OCI-LY1 (cell line): ENCODE data around the gene RXFP4.

Experiments
- H2AFZ ChIP-seq: fragments of 200-600 bp; sonication (generic), shearing (Covaris generic); 2 replicates; pipeline ENCODE4 v1.6.0; 2014; ENCODE audit warnings: antibody characterized with exemption, mild to moderate bottlenecking, low read length
- H3F3A ChIP-seq: fragments of 200-600 bp; sonication (generic), shearing (Covaris generic); 2 replicates; pipeline ENCODE4 v1.6.0; 2014; ENCODE audit warnings: mild to moderate bottlenecking, antibody characterized with exemption, low read length, moderate library complexity; ENCODE audit not compliant: insufficient read depth
- H3K27ac ChIP-seq: fragments of 200-600 bp; sonication (generic); 2 replicates; pipeline ENCODE4 v1.5.1; 2014; ENCODE audit warnings: low read length, mixed run types, mild to moderate bottlenecking, low read depth; ENCODE audit not compliant: poor library complexity, severe bottlenecking
- H3K27me3 ChIP-seq: fragments of 200-600 bp; sonication (generic); 2 replicates; pipeline ENCODE4 v1.6.0; 2014; ENCODE audit warnings: antibody characterized with exemption, mild to moderate bottlenecking, low read length, moderate library complexity; ENCODE audit not compliant: insufficient read depth
- H3K36me3 ChIP-seq: fragments of 200-600 bp; sonication (generic); 2 replicates; pipeline ENCODE4 v1.6.1; 2014; ENCODE audit warnings: mild to moderate bottlenecking, antibody characterized with exemption, low read length, moderate library complexity, mixed read lengths; ENCODE audit not compliant: insufficient read depth
- H3K4me1 ChIP-seq: fragments of 200-600 bp; sonication (generic); 2 replicates; pipeline ENCODE4 v1.5.1; 2014; ENCODE audit warnings: mild to moderate bottlenecking, low read length, moderate library complexity; ENCODE audit not compliant: insufficient read depth, severe bottlenecking
- H3K4me2 ChIP-seq: fragments of 200-600 bp; sonication (generic), shearing (Covaris generic); 2 replicates; pipeline ENCODE4 v1.6.1; 2014; ENCODE audit warnings: low read length
- H3K4me3 ChIP-seq: fragments of 200-600 bp; sonication (generic); 2 replicates; pipeline ENCODE4 v1.5.1; 2014; ENCODE audit warnings: low read length, low read depth, mild to moderate bottlenecking, mixed read lengths; ENCODE audit not compliant: poor library complexity, severe bottlenecking
- H3K79me2 ChIP-seq: fragments of 200-600 bp; shearing (Covaris generic); 2 replicates; pipeline ENCODE4 v1.6.1; 2016; ENCODE audit warnings: mixed run types, low read length, mixed read lengths; ENCODE audit not compliant: insufficient read depth
- H3K9ac ChIP-seq: fragments of 200-600 bp; sonication (generic), shearing (Covaris generic); 2 replicates; pipeline ENCODE4 v1.6.1; 2014; ENCODE audit warnings: mild to moderate bottlenecking, low read length, mixed read lengths
- H3K9me2 ChIP-seq: fragments of 200-600 bp; sonication (generic), shearing (Covaris generic); 2 replicates; pipeline ENCODE4 v1.6.1; 2014; ENCODE audit warnings: low read depth, mild to moderate bottlenecking, low read length, mixed read lengths
- H3K9me3 ChIP-seq: fragments of 200-600 bp; shearing (Covaris generic); 2 replicates; pipeline ENCODE4 v1.6.1; 2014; ENCODE audit warnings: low read length, mixed read lengths
- H4K20me1 ChIP-seq: fragments of 200-600 bp; sonication (generic), shearing (Covaris generic); 2 replicates; pipeline ENCODE4 v1.6.0; 2016; ENCODE audit warnings: mild to moderate bottlenecking, low read length; ENCODE audit not compliant: insufficient read depth
- CTCF ChIP-seq: fragments of 200-600 bp; sonication (generic), shearing (Covaris generic); IDR thresholded peaks from 2 replicates; pipeline ENCODE4 v1.5.1; 2017; ENCODE audit warnings: mild to moderate bottlenecking, antibody characterized with exemption, low read length, moderate library complexity, mixed read lengths
- EZH2 ChIP-seq: fragments of 200-600 bp; sonication (generic), shearing (Covaris generic); IDR thresholded peaks from 2 replicates; pipeline ENCODE4 v1.8.0; 2017; ENCODE audit warnings: borderline replicate concordance, mixed run types, mild to moderate bottlenecking, antibody characterized with exemption, low read length, moderate library complexity, mixed read lengths

The RXFP4 gene

DNA sequence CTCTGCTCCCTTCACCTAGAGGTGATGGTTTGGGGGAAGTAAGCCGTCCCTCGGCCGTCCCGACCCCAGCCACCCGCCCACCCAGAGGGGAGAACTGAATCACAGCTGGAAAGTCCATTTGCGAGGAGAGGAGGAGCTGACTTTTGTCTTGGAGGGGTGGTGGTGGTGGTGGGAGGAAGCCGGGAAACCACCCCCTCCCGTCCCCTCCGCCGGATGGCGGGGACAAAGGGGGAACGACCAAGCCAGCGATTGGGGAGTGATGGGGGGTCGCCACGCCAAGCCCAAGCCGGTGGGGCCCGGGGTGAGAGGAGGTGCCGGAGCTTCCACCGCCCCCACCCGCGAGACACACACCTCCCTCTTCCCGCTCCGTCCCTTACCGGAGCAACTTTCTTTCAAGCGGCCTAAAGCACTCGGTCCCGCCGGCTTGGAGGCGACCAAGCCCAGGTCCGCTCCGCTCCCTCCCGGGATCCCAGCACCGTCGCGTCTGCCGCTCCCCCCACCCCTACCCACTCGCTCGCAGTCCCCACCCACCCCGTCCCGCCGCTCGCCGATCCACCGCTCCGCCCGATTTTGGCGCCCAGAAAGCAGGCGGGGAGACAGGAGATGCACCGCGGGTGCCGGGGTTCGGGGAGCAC, 36.4 kb downstream of the RXFP4 start:
- Histone ChIP-seq H2AFZ (no peak overlapping the region), H3K9me3 (no peaks in the 10 kb centered on the region), H3K36me3 (peaks cover 13% of the 10 kb centered on the region; the same call in 1 of the 2 replicates), H3F3A (no peaks in the 10 kb centered on the region), H3K4me1 (peaks cover 78% of the 10 kb centered on the region), H3K9ac (peak overlapping the region; percentile 97), H4K20me1 (no peaks in the 10 kb centered on the region), H3K9me2 (no peaks in the 10 kb centered on the region), H3K4me3 (peak overlapping the region; percentile 92), H3K4me2 (peak overlapping the region; percentile 87), H3K27ac (peak overlapping the region; percentile 96), H3K27me3 (no peaks in the 10 kb centered on the region), H3K79me2 (peaks cover 52% of the 10 kb centered on the region)
- TF ChIP-seq EZH2 (no peak), CTCF (no peak)

DNA sequence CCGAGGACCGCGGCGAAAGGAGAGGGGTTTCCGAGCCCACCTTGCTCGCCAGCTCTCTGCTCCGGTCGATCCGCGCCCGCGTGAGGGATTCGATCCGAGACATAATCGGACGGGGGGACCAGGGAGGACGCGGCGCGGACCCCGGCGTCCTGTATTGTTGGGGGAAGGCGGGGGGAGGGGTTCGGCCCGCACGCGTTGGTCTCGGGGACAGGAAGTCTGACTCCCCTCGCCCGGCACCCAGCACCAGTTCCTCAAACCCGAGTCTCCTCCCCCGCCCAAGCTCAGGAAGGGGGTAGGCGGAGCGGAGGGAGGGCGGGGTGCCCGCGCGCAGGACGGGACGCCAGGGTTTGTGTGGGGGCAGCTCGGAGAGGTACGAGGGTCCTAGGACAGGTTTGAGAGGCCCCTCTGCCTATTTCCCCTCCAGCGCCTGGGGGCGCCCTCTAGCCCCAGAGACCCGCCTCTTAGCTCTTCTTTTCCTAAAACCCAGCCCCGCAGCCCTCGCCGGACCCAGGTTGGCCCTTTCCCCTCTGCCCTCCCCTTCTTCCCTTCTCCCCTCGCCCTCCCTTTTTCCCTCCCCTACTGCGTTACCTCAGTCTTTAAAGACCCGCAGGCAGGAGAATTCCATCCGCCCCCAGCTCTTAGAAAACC, 37.0 kb downstream of the RXFP4 start, which contains the start of gene ARHGEF2:
TSS of gene ARHGEF2 (minus strand) at position 223 of the 648 bp plus-strand sequence. CDS start at position 103, 120 bp downstream.
- peak within 1 kb of the TSS; percentile 96 for H3K27ac ChIP-seq
- H3K4me1 ChIP-seq, result peaks cover 79% of the 10 kb centered on the region
- peak within 1 kb of the TSS; percentile 92 for H3K4me3 ChIP-seq
- no peaks in the 10 kb centered on the region for H3K27me3 ChIP-seq
- H3K4me2 ChIP-seq, result peak within 1 kb of the TSS; percentile 87
- peak within 1 kb of the TSS; percentile 97 for H3K9ac ChIP-seq
- H2AFZ ChIP-seq, result no peak within 1 kb of the TSS
- no peaks in the 10 kb centered on the region for H3K9me3 ChIP-seq
- peaks cover 47% of the 10 kb centered on the region for H3K79me2 ChIP-seq
- TF ChIP-seq EZH2 (no peak), CTCF (peak; percentile 50)
- H3K9me2 ChIP-seq, result no peaks in the 10 kb centered on the region
- no peaks in the 10 kb centered on the region for H4K20me1 ChIP-seq
- peaks cover 8% of the 10 kb centered on the region; the same call in 1 of the 2 replicates for H3K36me3 ChIP-seq
- no peaks in the 10 kb centered on the region for H3F3A ChIP-seq

GRCh38 chr1:155978973-155979429, 37.6 kb downstream of the RXFP4 start:
- Histone ChIP-seq H4K20me1 (no peaks in the 10 kb centered on the region), H3K9me3 (no peaks in the 10 kb centered on the region), H3K4me3 (peak overlapping the region; percentile 92), H3K9ac (peak overlapping the region; percentile 97), H3K27ac (peak overlapping the region; percentile 96), H3K27me3 (no peaks in the 10 kb centered on the region), H3F3A (no peaks in the 10 kb centered on the region), H3K36me3 (peaks cover 7% of the 10 kb centered on the region; the same call in 1 of the 2 replicates), H3K9me2 (no peaks in the 10 kb centered on the region), H3K4me1 (peaks cover 81% of the 10 kb centered on the region), H3K4me2 (peak overlapping the region; percentile 87), H2AFZ (no peak overlapping the region), H3K79me2 (peaks cover 43% of the 10 kb centered on the region)
- TF ChIP-seq EZH2 (no peak), CTCF (no peak)
